NCI-H146 (cell line): Measurements from ENCODE around the gene PRKAR2A.

ENCODE experiments used
- DNase-seq: peaks from one replicate; lab custom pipeline; 2025; lab: John Stamatoyannopoulos, UW

PRKAR2A gene

GRCh38 chr3:48847504-48848423 lies at the start of gene PRKAR2A:
PRKAR2A (minus strand) TSS chr3:48847874; CDS start chr3:48847596, 278 bp downstream.
- peak; percentile 82 for DNase-seq

- no peak for DNase-seq
These were observed 49.3 kb upstream of the PRKAR2A start for GRCh38 chr3:48896936-48897335.

- no peak for DNase-seq
These were observed 46.8 kb upstream of the PRKAR2A start for GRCh38 chr3:48894516-48894915.

GRCh38 chr3:48891606-48892005 lies 43.9 kb upstream of the PRKAR2A start:
- no peak for DNase-seq

GRCh38 chr3:48885753-48886152 lies 38.1 kb upstream of the PRKAR2A start:
- no peak for DNase-seq

GRCh38 chr3:48881652-48882114 lies 34.0 kb upstream of the PRKAR2A start:
- no peak for DNase-seq

GRCh38 chr3:48881006-48881405 lies 33.3 kb upstream of the PRKAR2A start:
- DNase-seq = no peak

GRCh38 chr3:48879994-48880377 lies 32.3 kb upstream of the PRKAR2A start:
- DNase-seq = no peak

- DNase-seq = no peak
These were observed 31.8 kb upstream of the PRKAR2A start for GRCh38 chr3:48879307-48879993.

- DNase-seq = no peak
These were observed 30.0 kb upstream of the PRKAR2A start for GRCh38 chr3:48877671-48878070.

- no peak for DNase-seq
These were observed 15.4 kb upstream of the PRKAR2A start for GRCh38 chr3:48863122-48863521.

- no peak for DNase-seq
These were observed 11.5 kb upstream of the PRKAR2A start for GRCh38 chr3:48859206-48859605.

GRCh38 chr3:48858709-48859108 lies 11.0 kb upstream of the PRKAR2A start:
- DNase-seq = no peak

GRCh38 chr3:48857641-48858040 lies 10.0 kb upstream of the PRKAR2A start:
- DNase-seq = no peak

GRCh38 chr3:48856469-48856868 lies 8.8 kb upstream of the PRKAR2A start:
- no peak for DNase-seq

- no peak for DNase-seq
These were observed 8.2 kb upstream of the PRKAR2A start for GRCh38 chr3:48855681-48856447.

GRCh38 chr3:48852151-48852550 lies 4.5 kb upstream of the PRKAR2A start:
- DNase-seq = no peak

GRCh38 chr3:48851407-48851806 lies 3.7 kb upstream of the PRKAR2A start:
- peak; percentile 57 for DNase-seq

GRCh38 chr3:48848816-48849515 lies 1.3 kb upstream of the PRKAR2A start:
- DNase-seq = no peak

GRCh38 chr3:48847053-48847503 lies 596 bp downstream of the PRKAR2A start:
- DNase-seq = peak; percentile 66

GRCh38 chr3:48845170-48845569 lies 2.5 kb downstream of the PRKAR2A start:
- DNase-seq = no peak

GRCh38 chr3:48837163-48837562 lies 10.5 kb downstream of the PRKAR2A start:
- no peak for DNase-seq
